Esophagus squamous epithelium (tissue), 5 donors: ENCODE results near the gene ABCA3. TPM values are rescaled to one million over a fixed set of nuclear protein-coding genes. Genes with fewer than 3 reads are reported as not detected.

Source experiments
- DNase-seq: peaks from one replicate; lab custom pipeline; 2025; lab: John Stamatoyannopoulos, UW
- H3K27ac ChIP-seq, 4 donors: fragments of 200-600 bp; sonication (generic); one replicate each; pipeline ENCODE4 v1.5.1; 2016 to 2019; ENCODE audit warnings: mild to moderate bottlenecking in 1 of 4
- H3K27me3 ChIP-seq, 4 donors: fragments of 200-600 bp; sonication (generic); 1 replicate in 3 of 4; 2 replicates in 1 of 4; pipeline versions ENCODE4 v1.5.1 to v1.6.0; 2017 to 2021; ENCODE audit warnings: antibody characterized with exemption in 1 of 4
- H3K36me3 ChIP-seq, 3 donors: fragments of 200-600 bp; sonication (generic); one replicate each; pipeline ENCODE4 v1.5.1; 2016 to 2019
- H3K4me1 ChIP-seq, 3 donors: fragments of 200-600 bp; sonication (generic); one replicate each; pipeline ENCODE4 v1.5.1; 2017 to 2019
- H3K4me3 ChIP-seq, 4 donors: fragments of 200-600 bp; sonication (generic); 1 replicate in 3 of 4; 2 replicates in 1 of 4; pipeline ENCODE4 v1.5.1; 2016 to 2019; ENCODE audit warnings: mild to moderate bottlenecking in 2 of 4, moderate library complexity in 1 of 4
- H3K9me3 ChIP-seq, 3 donors: fragments of 200-600 bp; sonication (generic); one replicate each; pipeline ENCODE4 v1.5.1; 2016 to 2019
- POLR2A ChIP-seq, 4 donors: fragments of 450-650 bp; IDR thresholded peaks; one replicate each; pipeline ENCODE4 v1.6.1; 2017; ENCODE audit warnings: antibody characterized with exemption in 4 of 4, mild to moderate bottlenecking in 4 of 4, moderate library complexity in 3 of 4
- WGBS, 2 donors: methylation state at CpG; one replicate each; pipeline ENCODE4 v1.1.5; 2018; 5-methylcytosine and 5-hydroxymethylcytosine counted together
- intact Hi-C: fragments of 100-400 bp; cut with DNase I; formaldehyde crosslinking; loops from one replicate; pipeline ENCODE4 v1.15.0; 2022
- total RNA-seq, 4 donors: library from RNA; depleted of rRNA; stranded (reverse); fragments of >200 nt; gene quantifications; one replicate each; pipeline ENCODE4 v1.1.0, GENCODE V29; 2016
- TF ChIP-seq, protein P1 (sequence below), 6 experiments: fragments of 450-650 bp in 4 of 6; fragments of 200-600 bp in 2 of 6; sonication (generic) in 2 of 6; IDR thresholded peaks; one replicate each; pipeline ENCODE4 v1.5.1; 2016 to 2019; ENCODE audit warnings: antibody characterized with exemption in 6 of 6, mild to moderate bottlenecking in 4 of 6, moderate library complexity in 4 of 6
- donor health status: DM: yes; HTN: yes; CAD: no.

ABCA3 gene
- total RNA-seq, 4 donors from 2014 or later, result 0.70 to 3.2 (median 2.7) TPM

DNA sequence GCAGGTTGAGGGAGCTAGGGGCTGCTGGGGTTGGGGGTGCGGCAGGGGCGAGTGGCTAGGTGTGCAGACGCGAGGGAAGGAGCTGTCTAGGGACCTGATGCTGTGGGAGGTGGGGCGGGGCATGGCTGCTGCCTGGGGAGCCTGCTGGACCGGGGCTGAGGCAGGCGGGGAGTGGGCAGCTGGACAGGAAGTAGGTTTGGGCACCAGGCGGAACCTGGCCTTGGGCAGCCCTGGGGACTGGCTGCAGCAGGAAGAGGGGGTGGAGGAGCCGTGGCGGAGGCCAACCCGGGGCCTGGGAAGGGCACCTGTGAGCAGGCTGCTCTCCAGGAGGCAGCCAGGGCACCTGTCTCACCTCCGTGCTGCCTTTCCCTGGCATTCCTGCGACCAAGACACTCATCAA is 110.2 kb downstream of the ABCA3 start:
- H3K27me3 ChIP-seq, result peaks cover 0 to 15% (median 0%) of the 10 kb centered on the region in 4 donors
- peaks cover under 1 to 40% (median 21%) of the 10 kb centered on the region in 3 donors for H3K4me1 ChIP-seq
- peaks cover 54 to 87% (median 59%) of the 10 kb centered on the region in 3 donors for H3K36me3 ChIP-seq
- WGBS, 2 donors, result 88 to 92% methylated on average over 7 to 10 of the region's 13 CpGs
- intact Hi-C loops, result no loop called here
- no peaks in the 10 kb centered on the region for H3K9me3 ChIP-seq
- H3K27ac ChIP-seq, result no peak overlapping the region
- TF ChIP-seq, protein P1, sequence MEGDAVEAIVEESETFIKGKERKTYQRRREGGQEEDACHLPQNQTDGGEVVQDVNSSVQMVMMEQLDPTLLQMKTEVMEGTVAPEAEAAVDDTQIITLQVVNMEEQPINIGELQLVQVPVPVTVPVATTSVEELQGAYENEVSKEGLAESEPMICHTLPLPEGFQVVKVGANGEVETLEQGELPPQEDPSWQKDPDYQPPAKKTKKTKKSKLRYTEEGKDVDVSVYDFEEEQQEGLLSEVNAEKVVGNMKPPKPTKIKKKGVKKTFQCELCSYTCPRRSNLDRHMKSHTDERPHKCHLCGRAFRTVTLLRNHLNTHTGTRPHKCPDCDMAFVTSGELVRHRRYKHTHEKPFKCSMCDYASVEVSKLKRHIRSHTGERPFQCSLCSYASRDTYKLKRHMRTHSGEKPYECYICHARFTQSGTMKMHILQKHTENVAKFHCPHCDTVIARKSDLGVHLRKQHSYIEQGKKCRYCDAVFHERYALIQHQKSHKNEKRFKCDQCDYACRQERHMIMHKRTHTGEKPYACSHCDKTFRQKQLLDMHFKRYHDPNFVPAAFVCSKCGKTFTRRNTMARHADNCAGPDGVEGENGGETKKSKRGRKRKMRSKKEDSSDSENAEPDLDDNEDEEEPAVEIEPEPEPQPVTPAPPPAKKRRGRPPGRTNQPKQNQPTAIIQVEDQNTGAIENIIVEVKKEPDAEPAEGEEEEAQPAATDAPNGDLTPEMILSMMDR (IDR thresholded peaks at IDR 0.05), result no peak
- no peak for TF ChIP-seq POLR2A (IDR thresholded peaks at IDR 0.05)
- DNase-seq, result no peak
- H3K4me3 ChIP-seq, result no peak overlapping the region

DNA sequence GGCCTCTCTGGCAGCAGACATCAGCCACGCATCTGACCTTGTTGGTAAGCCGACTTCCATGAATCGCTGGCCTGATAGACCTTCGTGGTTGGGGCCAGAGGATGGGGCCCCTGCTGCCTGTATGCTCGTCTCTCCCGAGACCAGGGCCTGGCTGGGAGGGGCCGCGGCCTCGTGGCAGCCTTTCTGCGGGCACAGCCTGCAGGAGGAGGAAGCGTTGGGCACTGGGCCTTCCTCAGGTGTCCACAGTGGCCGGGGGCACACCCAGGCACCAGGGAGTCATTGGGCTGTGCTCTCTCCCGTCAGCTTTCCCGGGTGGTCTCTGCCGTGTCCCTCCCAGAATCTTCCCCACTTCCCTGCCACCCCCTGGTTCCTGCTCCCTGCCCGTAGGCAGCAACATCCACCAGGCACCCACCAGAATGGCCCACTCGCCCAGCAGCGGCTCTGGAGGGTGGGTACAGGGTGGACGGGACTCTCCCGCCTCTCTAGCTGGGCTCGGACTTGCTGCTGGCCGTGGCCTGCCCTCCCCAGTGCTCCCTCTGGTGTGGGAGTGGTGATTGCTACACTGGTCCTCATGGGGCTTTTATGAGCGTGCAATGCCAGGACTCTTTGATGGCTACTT is 110.8 kb downstream of the ABCA3 start:
- H3K4me3 ChIP-seq, result no peak overlapping the region
- H3K27ac ChIP-seq, result no peak overlapping the region
- H3K27me3 ChIP-seq, result peaks cover 0 to 9% (median 0%) of the 10 kb centered on the region in 4 donors
- DNase-seq, result no peak
- H3K4me1 ChIP-seq, result peaks cover 6 to 47% (median 27%) of the 10 kb centered on the region in 3 donors
- no peaks in the 10 kb centered on the region for H3K9me3 ChIP-seq
- intact Hi-C loops, result no loop called here
- 89 to 100% methylated on average over 2 to 9 of the region's 23 CpGs for WGBS, 2 donors
- H3K36me3 ChIP-seq, result peaks cover 48 to 81% (median 55%) of the 10 kb centered on the region in 3 donors
- no peak for TF ChIP-seq POLR2A (IDR thresholded peaks at IDR 0.05)
- TF ChIP-seq, protein P1 (IDR thresholded peaks at IDR 0.05), result no peak

DNA sequence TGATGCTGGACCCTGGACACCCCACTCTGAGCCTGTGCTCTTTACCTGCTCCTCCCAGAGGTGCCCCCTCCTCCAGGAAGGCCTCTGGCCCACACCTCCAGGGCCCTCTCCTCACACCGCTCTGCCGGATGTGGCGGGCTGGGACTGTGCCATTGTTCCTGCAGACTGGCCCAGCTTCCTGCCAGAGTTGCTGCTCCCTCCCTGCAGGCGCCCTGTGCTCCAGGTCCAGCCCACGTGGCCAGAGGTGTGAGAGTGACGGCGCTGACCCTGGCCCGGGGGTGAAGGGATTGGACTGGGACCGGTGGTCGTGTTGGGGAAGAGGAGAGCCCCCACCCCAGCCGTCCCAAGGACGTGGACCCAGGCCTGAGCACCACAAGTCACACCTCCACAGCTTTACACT is 111.4 kb downstream of the ABCA3 start:
- H3K4me1 ChIP-seq, result peaks cover 12 to 53% (median 33%) of the 10 kb centered on the region in 3 donors
- TF ChIP-seq POLR2A (IDR thresholded peaks at IDR 0.05), result no peak
- TF ChIP-seq, protein P1 (IDR thresholded peaks at IDR 0.05), result no peak
- intact Hi-C loops, result no loop called here
- no peak overlapping the region for H3K4me3 ChIP-seq
- no peak for DNase-seq
- H3K36me3 ChIP-seq, result peaks cover 41 to 74% (median 49%) of the 10 kb centered on the region in 3 donors
- H3K9me3 ChIP-seq, result no peaks in the 10 kb centered on the region
- WGBS, 2 donors, result 94% methylated on average over 3 of the region's 12 CpGs; no CpG with 5 or more reads in 1 of the 2 donors
- no peak overlapping the region for H3K27ac ChIP-seq
- H3K27me3 ChIP-seq, result peaks cover 0 to 4% (median 0%) of the 10 kb centered on the region in 4 donors

DNA sequence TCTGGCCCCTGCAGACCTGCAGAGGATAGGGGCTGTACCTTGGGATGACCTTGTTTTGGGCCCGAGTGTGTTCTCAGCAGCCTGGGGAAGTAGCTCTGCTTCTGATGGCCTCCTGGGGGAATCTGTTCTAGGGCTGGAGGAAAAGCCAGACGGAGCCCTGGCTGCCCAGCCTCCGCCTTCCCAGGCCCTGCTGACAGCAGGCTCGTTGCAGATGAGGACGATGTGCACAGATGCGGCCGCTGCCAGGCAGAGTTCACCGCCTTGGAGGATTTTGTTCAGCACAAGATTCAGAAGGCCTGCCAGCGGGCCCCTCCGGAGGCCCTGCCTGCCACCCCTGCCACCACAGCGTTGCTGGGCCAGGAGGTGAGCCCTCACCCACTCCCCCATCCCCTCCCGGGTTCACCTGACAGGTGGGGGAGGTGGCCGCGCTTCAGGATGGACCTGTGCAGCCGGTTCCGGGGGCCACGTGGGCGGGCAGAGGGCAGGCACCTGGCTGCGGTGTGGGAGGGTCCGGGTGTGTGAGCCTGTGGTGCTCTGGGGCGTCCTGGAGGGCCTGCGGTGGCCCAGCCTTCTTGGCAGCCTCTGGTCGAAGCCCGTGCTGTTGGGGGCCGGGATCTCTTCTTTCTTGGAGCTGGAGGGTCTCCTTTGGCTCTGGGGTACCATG is 112.2 kb downstream of the ABCA3 start:
- no peak overlapping the region for H3K4me3 ChIP-seq
- no peak for DNase-seq
- TF ChIP-seq, protein P1 (IDR thresholded peaks at IDR 0.05), result no peak
- TF ChIP-seq POLR2A (IDR thresholded peaks at IDR 0.05), result no peak
- WGBS, 2 donors, result 93 to 96% methylated on average over 8 of the region's 25 CpGs
- H3K4me1 ChIP-seq, result peaks cover 12 to 56% (median 33%) of the 10 kb centered on the region in 3 donors
- H3K9me3 ChIP-seq, result no peaks in the 10 kb centered on the region
- H3K27ac ChIP-seq, result no peak overlapping the region
- peaks cover 34 to 66% (median 41%) of the 10 kb centered on the region in 3 donors for H3K36me3 ChIP-seq
- intact Hi-C loops, result no loop called here
- H3K27me3 ChIP-seq, result no peaks in the 10 kb centered on the region

DNA sequence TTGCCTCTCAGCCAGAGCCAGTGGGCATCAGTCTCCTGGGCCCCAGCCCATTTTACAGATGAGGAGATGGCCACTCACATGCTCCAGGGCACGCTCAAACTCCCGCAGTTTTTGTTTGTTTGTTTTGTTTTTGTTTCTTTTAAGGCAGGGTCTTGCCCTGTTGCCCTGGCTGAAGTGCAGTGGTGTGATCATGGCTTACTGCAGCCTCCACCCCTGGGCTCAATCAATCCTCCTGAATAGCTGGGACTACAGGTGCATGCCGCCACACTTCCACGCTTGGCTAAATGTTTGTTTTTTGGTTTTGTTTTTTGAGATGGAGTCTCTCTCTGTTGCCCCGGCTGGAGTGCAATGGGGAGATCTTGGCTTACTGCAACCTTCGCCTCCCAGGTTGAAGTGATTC is 113.6 kb downstream of the ABCA3 start:
- peaks cover 22 to 53% (median 27%) of the 10 kb centered on the region in 3 donors for H3K36me3 ChIP-seq
- no peak for DNase-seq
- no peaks in the 10 kb centered on the region for H3K27me3 ChIP-seq
- no peak overlapping the region for H3K27ac ChIP-seq
- WGBS, 2 donors, result 89 to 92% methylated on average over 6 of the region's 6 CpGs
- intact Hi-C loops, result no loop called here
- H3K9me3 ChIP-seq, result no peaks in the 10 kb centered on the region
- TF ChIP-seq POLR2A (IDR thresholded peaks at IDR 0.05), result no peak
- TF ChIP-seq, protein P1 (IDR thresholded peaks at IDR 0.05), result no peak
- peaks cover 12 to 65% (median 33%) of the 10 kb centered on the region in 3 donors for H3K4me1 ChIP-seq
- H3K4me3 ChIP-seq, result no peak overlapping the region
